K562 (cell line): ENCODE data around the gene BAIAP2.

Experiments
- CREM ChIP-seq: IDR thresholded peaks from 2 replicates; pipeline ENCODE4 v1.6.1; 2014; ENCODE audit warnings: antibody characterized with exemption, low read depth
- E2F1 ChIP-seq: sonication (generic); formaldehyde crosslinking; IDR thresholded peaks from 2 replicates; pipeline ENCODE4 v1.8.1; 2023; ENCODE audit warnings: mild to moderate bottlenecking, missing genetic modification reagents, moderate library complexity
- FIP1L1 ChIP-seq: fragments of 200-400 bp; formaldehyde crosslinking; IDR thresholded peaks from 2 replicates; pipeline ENCODE4 v1.6.1; 2018; ENCODE audit warnings: mild to moderate bottlenecking, low read depth, low read length; ENCODE audit not compliant: poor library complexity, severe bottlenecking
- HOMEZ ChIP-seq: fragments of 250-450 bp; sonication (Bioruptor Pico); IDR thresholded peaks from 2 replicates; pipeline ENCODE4 v1.4.0; 2020; ENCODE audit warnings: mild to moderate bottlenecking, moderate library complexity
- MYC ChIP-seq, 2 experiments: fragments of 250-450 bp in 1 of 2; sonication (Bioruptor Pico) in 1 of 2; IDR thresholded peaks; 2 replicates each; pipeline versions ENCODE4 v1.5.1 to v1.6.1; 2012 to 2021; ENCODE audit warnings: low read depth in 2 of 2, borderline replicate concordance in 1 of 2, improper control_type of control experiment in 1 of 2, low read length in 1 of 2, mild to moderate bottlenecking in 1 of 2, moderate library complexity in 1 of 2
- NR2C2 ChIP-seq, 2 experiments: fragments of 200-800 bp in 1 of 2; sonication (Bioruptor generic) in 1 of 2; sonication (generic) in 1 of 2; formaldehyde crosslinking in 1 of 2; IDR thresholded peaks; 2 replicates each; pipeline versions ENCODE4 v1.6.1 to v1.8.0; 2016 to 2022; ENCODE audit warnings: mild to moderate bottlenecking in 1 of 2, missing compliant biosample characterization in 1 of 2, missing genetic modification characterization in 1 of 2, missing genetic modification reagents in 1 of 2
- NR3C1 ChIP-seq: sonication (generic); formaldehyde crosslinking; IDR thresholded peaks from 2 replicates; pipeline ENCODE4 v1.8.1; 2022; ENCODE audit warnings: missing genetic modification reagents
- POLR2A ChIP-seq: fragments of 450-650 bp; conservative IDR thresholded peaks from 2 replicates; pipeline ENCODE4 v1.6.1; 2016
- SAFB2 ChIP-seq: fragments of 200-400 bp; formaldehyde crosslinking; IDR thresholded peaks from 2 replicates; pipeline ENCODE4 v1.6.1; 2018; ENCODE audit warnings: borderline replicate concordance, low read length, low read depth, moderate library complexity; ENCODE audit not compliant: severe bottlenecking
- TAF1 ChIP-seq: IDR thresholded peaks from 2 replicates; pipeline ENCODE4 v1.6.1; 2011; ENCODE audit warnings: mild to moderate bottlenecking, low read length, moderate library complexity; ENCODE audit not compliant: insufficient read depth, control insufficient read depth, severe bottlenecking; ENCODE audit errors: extremely low read depth
- ZFP91 ChIP-seq: sonication (generic); formaldehyde crosslinking; IDR thresholded peaks from 2 replicates; pipeline ENCODE4 v1.8.0; 2022; ENCODE audit warnings: mild to moderate bottlenecking, missing genetic modification reagents
- TF ChIP-seq, protein P1 (sequence below), 3 experiments: IDR thresholded peaks in 2 of 3; conservative IDR thresholded peaks in 1 of 3; 2 replicates each; pipeline ENCODE4 v1.5.1; 2011 to 2012; ENCODE audit warnings: low read length in 3 of 3, mild to moderate bottlenecking in 3 of 3, control low read depth in 2 of 3, improper control_type of control experiment in 1 of 3, inconsistent platforms in 1 of 3, low read depth in 1 of 3, mixed read lengths in 1 of 3, moderate library complexity in 1 of 3; ENCODE audit not compliant: insufficient read depth in 2 of 3
- TF ChIP-seq, protein P2 (sequence below): fragments of 250-450 bp; sonication (Bioruptor Pico); IDR thresholded peaks from 2 replicates; pipeline ENCODE4 v1.5.1; 2021; ENCODE audit warnings: mild to moderate bottlenecking
- TF ChIP-seq, protein P3 (sequence below): fragments of 250-450 bp; sonication (Bioruptor Pico); IDR thresholded peaks from 2 replicates; pipeline ENCODE4 v1.8.0; 2022; ENCODE audit warnings: moderate library complexity, mild to moderate bottlenecking, inconsistent platforms

GRCh38 chr17:81049973-81050551 lies 15.1 kb downstream of the BAIAP2 start:
- TF ChIP-seq, protein P1, sequence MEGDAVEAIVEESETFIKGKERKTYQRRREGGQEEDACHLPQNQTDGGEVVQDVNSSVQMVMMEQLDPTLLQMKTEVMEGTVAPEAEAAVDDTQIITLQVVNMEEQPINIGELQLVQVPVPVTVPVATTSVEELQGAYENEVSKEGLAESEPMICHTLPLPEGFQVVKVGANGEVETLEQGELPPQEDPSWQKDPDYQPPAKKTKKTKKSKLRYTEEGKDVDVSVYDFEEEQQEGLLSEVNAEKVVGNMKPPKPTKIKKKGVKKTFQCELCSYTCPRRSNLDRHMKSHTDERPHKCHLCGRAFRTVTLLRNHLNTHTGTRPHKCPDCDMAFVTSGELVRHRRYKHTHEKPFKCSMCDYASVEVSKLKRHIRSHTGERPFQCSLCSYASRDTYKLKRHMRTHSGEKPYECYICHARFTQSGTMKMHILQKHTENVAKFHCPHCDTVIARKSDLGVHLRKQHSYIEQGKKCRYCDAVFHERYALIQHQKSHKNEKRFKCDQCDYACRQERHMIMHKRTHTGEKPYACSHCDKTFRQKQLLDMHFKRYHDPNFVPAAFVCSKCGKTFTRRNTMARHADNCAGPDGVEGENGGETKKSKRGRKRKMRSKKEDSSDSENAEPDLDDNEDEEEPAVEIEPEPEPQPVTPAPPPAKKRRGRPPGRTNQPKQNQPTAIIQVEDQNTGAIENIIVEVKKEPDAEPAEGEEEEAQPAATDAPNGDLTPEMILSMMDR (IDR thresholded peaks at IDR 0.05 in 2 of 3, conservative IDR thresholded peaks at IDR 0.05 in 1 of 3; ENCODE audit: insufficient read depth in 2 of 3, low read depth in 1 of 3, low read length in 3 of 3): no peak
- TF ChIP-seq SAFB2: no peak
- no peak for TF ChIP-seq POLR2A
- TF ChIP-seq, protein P2, sequence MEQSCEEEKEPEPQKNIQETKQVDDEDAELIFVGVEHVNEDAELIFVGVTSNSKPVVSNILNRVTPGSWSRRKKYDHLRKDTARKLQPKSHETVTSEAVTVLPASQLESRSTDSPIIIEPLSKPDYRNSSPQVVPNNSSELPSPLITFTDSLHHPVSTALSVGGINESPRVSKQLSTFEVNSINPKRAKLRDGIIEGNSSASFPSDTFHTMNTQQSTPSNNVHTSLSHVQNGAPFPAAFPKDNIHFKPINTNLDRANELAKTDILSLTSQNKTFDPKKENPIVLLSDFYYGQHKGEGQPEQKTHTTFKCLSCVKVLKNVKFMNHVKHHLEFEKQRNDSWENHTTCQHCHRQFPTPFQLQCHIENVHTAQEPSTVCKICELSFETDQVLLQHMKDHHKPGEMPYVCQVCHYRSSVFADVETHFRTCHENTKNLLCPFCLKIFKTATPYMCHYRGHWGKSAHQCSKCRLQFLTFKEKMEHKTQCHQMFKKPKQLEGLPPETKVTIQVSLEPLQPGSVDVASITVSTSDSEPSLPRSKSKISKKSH (CRISPR knock-in tag): no peak
- TF ChIP-seq, protein P3, sequence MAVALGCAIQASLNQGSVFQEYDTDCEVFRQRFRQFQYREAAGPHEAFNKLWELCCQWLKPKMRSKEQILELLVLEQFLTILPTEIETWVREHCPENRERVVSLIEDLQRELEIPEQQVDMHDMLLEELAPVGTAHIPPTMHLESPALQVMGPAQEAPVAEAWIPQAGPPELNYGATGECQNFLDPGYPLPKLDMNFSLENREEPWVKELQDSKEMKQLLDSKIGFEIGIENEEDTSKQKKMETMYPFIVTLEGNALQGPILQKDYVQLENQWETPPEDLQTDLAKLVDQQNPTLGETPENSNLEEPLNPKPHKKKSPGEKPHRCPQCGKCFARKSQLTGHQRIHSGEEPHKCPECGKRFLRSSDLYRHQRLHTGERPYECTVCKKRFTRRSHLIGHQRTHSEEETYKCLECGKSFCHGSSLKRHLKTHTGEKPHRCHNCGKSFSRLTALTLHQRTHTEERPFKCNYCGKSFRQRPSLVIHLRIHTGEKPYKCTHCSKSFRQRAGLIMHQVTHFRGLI (CRISPR knock-in tag): no peak
- no peak for TF ChIP-seq NR2C2 (CRISPR knock-in tag; IDR thresholded peaks at IDR 0.05)
- TF ChIP-seq NR2C2 (tag; IDR thresholded peaks at IDR 0.05): no peak
- no peak for TF ChIP-seq ZFP91
- no peak for TF ChIP-seq MYC (IDR thresholded peaks at IDR 0.05; ENCODE audit: low read depth, low read length)
- TF ChIP-seq MYC (CRISPR knock-in tag; IDR thresholded peaks at IDR 0.05; ENCODE audit: borderline replicate concordance, low read depth): no peak
- TF ChIP-seq TAF1: no peak
- TF ChIP-seq E2F1 (CRISPR knock-in tag): no peak
- TF ChIP-seq NR3C1 (CRISPR knock-in tag): no peak
- no peak for TF ChIP-seq CREM
- no peak for TF ChIP-seq FIP1L1
- no peak for TF ChIP-seq HOMEZ (CRISPR knock-in tag)
